Stimulated activated CD4-positive, alpha-beta T cell treated with anti-CD3 and anti-CD28 coated beads, Interleukin-15, amount 100 ng/mL, for 1 hour (primary cell): Measurements from ENCODE around the gene CLEC16A.
A peak's percentile ranks its signal among the peaks of the same experiment; 100 is the strongest.

Source experiments
- DNase-seq, 2 donors: peaks; one replicate each; pipeline ENCODE4 v3.0.0-alpha.2; 2020; ENCODE audit warnings: low read depth in 1 of 2, low spot score in 1 of 2

CLEC16A gene

DNA sequence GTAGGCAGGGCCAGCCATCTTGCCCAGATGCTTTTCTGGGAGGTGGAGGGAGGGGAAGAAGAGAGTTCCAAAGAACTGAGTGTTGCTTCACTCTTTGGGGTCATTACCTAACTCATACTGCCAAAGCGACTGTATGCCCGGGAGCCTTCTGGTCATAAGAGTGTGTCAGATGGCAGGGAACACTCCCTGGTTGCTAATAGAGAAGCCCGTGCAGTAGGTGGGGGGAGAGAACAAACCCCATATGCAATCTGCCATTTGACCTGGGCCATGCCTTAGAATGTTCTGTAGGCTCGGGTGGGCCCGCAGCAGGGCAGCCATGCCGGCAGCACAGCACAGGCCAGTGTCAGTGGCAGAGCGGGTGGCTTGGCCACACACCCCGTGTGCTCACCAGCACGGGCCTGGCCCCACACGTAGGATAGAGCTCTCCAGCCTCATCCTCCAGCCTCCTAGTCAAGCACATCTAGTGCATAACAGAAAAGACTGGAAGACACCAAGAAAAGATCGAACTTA is 191.2 kb downstream of the CLEC16A start:
- no peak for DNase-seq

DNA sequence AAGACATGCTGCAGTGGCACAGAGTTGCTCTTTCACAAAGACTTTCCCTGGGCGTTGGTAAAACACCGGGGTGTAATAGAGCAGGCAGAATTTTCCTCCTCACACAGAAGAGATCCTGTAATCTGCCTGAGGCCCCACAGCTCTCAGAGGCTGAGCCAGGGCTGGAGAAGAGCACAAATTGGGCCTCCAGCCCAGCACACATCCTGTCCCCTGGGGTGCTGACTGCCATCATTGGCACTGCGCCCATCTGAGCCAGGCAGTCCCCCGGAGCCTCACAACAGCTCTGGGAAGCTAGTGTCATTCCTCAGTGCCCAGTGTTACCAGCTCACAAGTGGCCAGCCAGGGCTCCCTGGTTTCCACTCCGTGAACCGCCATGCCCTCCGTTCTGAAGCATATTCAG is 192.2 kb downstream of the CLEC16A start:
- no peak for DNase-seq

DNA sequence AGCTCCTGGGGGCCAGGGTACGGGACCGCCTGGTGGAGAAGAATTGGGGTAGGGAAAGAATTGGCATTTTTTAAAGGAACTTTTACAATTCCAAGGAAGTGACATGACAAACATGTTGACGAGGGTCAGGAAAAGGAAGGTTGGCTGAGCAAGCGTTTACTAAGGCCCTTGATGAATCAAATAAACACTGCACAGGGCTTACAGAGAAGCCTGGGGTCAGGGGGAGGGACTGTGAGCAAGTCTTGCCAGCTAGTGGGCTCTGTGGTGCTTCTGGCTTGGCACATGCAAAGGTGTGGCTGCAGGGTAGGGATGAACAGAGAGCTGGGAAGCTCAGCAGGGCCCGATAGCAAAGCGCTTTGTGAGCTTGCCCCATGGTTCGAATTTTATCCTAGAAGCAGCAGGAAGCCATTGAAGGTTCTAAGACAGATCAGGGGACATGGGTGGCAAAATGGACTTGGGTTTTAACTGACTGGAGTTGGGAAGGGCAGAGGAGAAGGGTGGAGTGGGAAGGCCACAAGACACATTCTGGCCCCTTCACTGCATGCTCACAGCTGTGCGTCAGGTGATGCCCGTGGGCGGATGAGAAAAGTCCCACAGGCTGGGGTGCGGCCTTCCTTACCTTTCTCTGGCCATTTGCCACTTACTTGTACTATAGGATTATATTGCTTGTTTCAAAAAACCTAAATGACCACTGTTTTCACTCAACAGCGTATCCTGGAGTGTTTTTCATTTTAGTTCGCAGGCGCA is 193.8 kb downstream of the CLEC16A start:
- no peak for DNase-seq

- DNase-seq, result no peak
Measured at GRCh38 chr16:11138769-11139325, 194.5 kb downstream of the CLEC16A start.

GRCh38 chr16:11139326-11140097 is 195.1 kb downstream of the CLEC16A start:
- DNase-seq, result no peak

DNA sequence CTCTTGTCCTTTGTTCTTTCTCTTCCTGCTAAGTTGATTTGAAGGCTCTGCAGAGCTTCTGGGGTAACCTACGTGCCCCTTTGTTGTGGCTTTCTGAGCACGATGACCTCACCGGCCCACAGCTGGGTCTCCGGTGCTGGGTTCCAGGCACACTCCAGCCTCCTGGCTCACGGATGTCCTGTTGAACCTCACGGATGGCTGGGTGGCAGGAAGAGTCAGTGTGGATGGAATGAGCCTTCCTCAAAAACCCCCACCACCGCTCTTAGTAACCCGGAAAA is 195.7 kb downstream of the CLEC16A start:
- DNase-seq, result peak in 1 of 2 donors; percentile 7

DNA sequence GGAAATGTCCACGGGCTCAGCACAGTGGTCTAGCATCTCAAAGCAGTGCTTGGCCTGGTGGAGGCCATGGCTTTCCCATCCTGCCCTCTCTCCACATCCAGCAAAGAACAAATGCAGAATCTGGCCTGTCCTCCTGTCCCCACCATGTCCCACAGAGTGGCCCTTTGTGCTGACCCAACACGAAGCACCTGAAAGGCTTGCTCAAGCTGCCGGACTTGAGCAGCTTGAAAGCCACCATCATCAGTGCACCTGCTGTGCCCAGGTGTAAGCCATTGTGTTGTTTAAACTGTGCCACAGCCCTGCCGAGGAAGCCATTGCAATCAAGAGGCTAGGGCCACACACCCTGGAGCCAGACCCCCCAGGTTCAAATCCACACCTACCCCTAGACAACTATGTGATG is 196.1 kb downstream of the CLEC16A start:
- DNase-seq, result no peak

DNA sequence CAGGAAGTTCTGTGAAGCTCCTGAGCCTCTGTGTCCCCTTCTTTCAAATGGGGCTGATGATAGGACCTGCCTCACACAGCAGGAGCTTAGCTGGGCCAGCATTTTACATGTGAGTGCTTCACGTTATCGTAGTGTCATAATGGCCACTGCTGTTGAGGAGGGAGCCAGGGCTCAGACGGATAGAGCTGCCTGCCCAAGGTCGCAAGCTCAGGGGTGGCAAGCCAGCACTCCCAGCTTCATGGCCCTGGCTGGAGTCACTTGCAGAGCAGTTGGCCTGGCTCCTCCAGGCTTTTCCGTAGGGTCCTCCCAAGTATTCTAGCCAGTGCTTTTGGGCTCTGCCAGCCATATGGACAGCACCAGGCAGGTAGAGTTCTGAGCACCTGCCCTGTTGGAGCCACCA is 196.5 kb downstream of the CLEC16A start:
- no peak for DNase-seq

- DNase-seq, result no peak
Measured at GRCh38 chr16:11141409-11142260, 197.3 kb downstream of the CLEC16A start.

GRCh38 chr16:11142261-11142630 is 197.9 kb downstream of the CLEC16A start:
- DNase-seq, result no peak

DNA sequence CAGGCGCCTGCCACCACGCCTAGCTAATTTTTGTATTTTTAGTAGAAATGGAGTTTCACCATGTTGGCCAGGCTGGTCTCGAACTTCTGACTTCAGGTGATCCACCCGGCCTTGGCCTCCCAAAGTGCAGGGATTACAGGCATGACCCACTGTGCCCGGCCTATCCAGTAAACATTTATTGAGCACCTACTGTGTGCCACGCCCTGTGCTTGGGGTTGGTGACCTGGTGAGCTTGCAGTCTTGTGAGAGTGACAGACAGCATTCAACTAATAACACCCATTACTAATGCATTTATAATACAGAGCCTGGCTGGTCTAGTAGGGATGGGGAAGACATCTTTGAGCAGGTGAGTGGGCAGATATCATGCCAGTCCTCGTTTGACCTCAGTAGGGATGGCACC is 198.6 kb downstream of the CLEC16A start:
- DNase-seq, result no peak

DNA sequence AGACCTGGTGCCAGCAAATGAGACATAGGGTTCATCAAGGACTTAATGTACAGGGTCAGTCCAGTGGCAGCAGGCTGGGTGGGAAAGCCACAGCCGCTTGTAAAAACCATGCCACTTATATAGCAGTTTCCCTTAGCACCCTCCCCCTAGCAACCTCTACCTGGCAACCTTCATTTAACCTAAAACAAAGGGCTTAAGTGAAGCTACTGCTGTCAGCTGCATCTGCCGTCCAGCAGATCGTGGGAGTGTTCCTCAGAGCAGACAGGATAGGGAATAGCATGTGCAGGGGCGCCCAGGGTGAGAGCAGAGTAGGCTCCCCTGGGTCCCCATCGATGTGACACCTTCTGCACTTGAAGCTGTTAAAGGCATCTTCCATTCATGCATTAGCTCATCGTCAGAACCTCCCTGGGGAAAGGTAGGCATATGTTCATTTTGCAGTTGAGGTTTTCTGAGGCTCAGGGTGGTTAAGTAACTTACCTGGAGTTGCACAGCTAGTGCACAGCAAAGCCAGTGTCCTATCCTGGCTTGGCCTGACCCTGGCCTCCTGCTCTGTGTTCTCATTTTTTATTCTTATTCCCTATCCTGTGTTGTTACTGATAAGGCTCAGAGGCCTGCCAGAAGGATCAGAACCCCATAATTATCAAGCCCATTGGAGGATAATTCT is 199.1 kb downstream of the CLEC16A start:
- DNase-seq, result no peak

GRCh38 chr16:11144122-11144521 is 199.8 kb downstream of the CLEC16A start:
- no peak for DNase-seq

DNA sequence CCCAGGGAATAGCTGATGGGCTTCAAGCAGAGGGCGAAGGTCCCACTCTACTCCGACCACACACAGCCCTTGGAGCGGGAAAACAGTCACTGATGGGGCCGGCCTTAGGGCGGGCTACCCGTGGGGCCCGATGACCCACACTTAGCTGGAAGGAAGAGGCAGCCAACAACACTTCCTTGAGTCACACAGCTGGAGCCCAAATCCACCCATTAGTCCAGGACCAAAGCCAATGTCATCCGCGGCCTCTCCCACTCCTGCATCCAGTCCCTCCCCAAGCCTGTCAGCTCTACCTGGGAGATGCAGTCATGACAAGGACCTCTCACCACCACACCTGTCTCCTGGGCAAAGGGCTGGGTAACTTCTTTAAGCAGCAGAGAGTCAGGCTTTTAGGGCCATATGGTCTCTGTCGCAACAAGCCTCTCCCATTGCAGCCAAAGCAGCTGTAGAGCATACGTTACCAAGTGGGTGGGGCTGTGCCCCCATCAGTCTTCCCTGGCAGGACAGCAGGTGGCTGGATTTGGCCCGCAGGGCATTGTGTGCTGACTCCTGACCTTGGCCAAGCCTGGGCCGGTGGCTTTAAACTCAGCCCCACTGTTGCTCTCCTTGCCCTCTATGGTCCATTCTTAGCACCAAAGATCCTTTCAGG is 200.9 kb downstream of the CLEC16A start:
- DNase-seq, result no peak

- DNase-seq, result no peak
Measured at GRCh38 chr16:11145819-11146211, 201.5 kb downstream of the CLEC16A start.

DNA sequence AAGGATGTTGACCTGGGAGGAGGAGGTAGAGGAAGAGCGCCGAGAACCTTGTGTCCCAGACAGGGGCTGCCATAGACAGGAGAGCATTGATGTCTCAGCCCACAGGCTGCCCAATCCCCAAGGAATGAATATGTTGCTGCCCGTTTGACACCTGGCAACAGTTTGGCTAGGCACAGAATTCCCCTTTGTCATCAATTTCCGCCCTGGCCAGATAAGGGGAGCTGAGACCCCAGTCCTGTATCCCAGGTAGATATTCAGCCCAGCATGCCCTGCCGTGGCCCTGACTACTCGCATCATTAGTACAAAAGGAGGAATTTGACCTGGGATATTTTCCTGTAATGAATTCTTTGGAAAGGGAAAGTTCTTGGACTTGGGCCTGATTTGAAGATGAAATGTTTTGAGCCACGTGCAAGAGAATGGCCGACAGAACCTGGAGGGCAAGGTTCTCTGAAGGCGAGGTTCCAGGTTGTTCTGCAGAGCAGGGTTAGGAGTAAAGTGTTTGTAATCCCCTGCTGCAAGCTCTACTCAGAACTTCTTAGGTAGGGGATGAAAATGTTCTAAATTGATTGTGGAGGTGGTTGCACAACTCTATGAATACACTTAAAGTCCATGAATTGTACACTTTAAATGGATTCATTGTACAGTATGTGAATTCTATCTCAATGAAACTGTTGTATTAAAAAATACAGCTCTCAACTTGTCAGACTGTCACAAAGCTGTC is 202.8 kb downstream of the CLEC16A start:
- no peak for DNase-seq

DNA sequence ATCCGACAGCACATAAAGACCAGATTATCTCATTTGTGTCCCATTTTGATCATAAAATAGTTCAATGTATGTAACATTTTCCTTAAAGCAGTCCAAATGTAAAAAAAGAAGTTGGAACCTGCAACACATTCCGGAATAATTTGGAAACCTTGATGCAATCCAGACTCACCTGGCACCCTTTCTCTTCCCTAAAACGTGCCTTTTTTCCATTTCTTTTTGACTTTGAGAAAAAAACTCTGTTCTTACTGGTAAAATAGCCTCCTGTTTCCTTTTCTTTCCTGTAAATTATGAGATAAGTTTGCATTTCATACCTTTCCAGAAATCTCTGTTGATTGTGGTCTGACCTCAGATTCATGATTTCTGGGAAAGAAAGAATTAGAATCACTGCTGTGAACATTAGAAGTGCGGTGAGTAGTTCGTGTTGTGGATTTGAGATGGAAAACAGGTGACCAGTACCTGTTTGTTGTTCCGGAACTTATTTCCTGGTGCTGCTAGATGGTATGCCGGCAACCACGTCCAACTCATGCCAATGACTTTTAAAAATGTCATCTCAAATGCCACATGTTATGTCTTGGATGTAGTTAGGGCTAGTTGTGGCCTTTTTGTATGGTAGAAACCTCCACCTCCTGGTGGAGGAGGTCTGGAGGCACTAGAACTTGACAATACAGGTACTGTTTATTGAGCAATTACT is 203.5 kb downstream of the CLEC16A start:
- DNase-seq, result no peak

- DNase-seq, result no peak
Measured at GRCh38 chr16:11149011-11149616, 204.8 kb downstream of the CLEC16A start.

GRCh38 chr16:11150190-11150589 is 205.8 kb downstream of the CLEC16A start:
- no peak for DNase-seq
